Measurements from ENCODE around the gene THAP10.

THAP10 gene

DNA sequence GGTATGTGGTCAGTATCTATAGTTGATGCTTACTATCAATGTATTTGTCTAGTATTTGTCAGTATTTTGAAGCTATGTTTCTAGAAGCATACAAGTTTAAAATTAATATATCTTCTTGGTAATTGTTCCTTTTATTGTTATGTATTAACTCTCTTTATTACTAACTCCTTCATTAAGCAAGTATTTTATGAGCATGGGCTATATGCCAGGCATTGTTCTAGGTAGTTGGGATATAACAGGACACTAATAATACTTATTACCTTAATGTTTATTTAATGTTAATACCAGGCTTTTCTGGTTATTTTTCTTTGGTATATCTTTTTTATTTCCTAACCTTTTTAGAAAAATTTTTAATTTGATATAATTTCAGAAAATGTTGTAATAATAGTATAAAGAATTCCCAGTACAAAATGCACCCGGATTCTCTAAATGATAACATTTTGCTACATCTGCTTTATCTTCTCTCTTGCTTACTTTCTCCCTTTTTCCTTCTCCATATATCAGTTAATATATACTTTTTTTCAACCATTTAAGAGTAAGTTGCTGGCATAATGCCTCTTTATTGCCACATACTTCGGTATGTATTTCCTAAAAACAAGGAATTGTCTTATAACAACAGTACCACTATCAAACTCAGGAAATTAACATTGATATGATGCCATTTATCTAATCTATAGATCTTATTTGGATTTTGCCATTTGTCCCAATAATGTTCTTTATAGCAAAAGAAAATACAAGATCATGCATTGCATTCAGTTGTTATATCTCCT lies 31.3 kb upstream of the THAP10 start:
- no peak overlapping the region for H3K27ac ChIP-seq
- H3K4me3 ChIP-seq, result no peak overlapping the region
- DNase-seq (ENCODE audit: low spot score), result no peak
- TF ChIP-seq, protein P1, sequence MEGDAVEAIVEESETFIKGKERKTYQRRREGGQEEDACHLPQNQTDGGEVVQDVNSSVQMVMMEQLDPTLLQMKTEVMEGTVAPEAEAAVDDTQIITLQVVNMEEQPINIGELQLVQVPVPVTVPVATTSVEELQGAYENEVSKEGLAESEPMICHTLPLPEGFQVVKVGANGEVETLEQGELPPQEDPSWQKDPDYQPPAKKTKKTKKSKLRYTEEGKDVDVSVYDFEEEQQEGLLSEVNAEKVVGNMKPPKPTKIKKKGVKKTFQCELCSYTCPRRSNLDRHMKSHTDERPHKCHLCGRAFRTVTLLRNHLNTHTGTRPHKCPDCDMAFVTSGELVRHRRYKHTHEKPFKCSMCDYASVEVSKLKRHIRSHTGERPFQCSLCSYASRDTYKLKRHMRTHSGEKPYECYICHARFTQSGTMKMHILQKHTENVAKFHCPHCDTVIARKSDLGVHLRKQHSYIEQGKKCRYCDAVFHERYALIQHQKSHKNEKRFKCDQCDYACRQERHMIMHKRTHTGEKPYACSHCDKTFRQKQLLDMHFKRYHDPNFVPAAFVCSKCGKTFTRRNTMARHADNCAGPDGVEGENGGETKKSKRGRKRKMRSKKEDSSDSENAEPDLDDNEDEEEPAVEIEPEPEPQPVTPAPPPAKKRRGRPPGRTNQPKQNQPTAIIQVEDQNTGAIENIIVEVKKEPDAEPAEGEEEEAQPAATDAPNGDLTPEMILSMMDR (IDR thresholded peaks at IDR 0.05), result no peak

DNA sequence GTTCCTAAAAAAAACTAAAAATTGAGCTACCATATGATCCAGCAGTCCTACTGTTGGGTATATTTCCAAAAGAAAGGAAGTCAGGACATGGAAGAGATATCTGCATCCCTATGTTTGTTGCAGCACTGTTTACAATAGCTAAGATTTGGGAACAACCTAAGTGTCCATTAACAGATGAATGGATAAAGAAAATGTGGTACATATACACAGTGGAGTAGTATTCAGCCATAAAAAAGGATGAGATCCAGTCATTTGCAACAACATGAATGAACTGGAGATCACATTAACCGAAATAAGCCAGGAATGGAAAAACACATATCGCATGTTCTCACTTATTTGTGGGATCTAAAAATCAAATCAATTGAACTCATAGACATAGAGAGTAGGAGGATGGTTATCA lies 29.9 kb upstream of the THAP10 start:
- Histone ChIP-seq H3K4me3 (no peak overlapping the region), H3K27ac (no peak overlapping the region)
- TF ChIP-seq, protein P1 (IDR thresholded peaks at IDR 0.05), result no peak
- DNase-seq (ENCODE audit: low spot score), result no peak

DNA sequence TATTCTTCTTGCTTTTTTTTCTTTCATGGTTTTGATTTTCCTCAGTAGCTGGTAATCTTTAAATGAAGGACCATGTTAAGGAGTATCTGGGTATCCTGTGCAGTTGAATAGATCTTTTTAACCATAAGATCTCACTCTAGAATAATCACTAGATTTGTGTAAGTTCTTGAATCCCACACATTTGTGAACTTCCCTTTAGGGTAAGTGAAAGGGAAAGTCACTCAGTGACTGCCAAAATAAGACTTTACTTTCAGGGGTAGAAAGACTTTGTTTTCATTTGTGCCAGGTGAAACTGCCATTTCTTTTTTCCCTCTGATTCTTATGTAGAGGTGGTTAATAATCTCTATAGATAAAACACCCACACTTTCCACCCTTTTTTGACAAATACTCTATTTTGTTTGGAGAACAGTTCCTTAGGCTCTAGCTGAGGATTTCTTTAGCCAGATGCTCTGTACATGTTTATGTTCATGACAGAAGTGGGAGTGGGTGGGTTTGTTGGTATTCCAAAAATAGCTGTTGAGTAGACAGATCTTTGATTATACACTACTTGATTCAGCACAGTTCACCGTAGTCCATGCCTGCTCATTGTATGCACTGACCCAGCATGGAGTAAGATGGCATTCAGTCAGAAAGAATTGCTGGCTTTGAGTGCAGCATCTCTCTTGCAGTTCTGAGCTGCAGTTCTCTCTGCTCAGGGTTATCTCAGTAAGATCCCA lies 28.9 kb upstream of the THAP10 start:
- TF ChIP-seq, protein P1 (IDR thresholded peaks at IDR 0.05), result no peak
- H3K4me3 ChIP-seq, result no peak overlapping the region
- no peak for DNase-seq (ENCODE audit: low spot score)
- H3K27ac ChIP-seq, result no peak overlapping the region

DNA sequence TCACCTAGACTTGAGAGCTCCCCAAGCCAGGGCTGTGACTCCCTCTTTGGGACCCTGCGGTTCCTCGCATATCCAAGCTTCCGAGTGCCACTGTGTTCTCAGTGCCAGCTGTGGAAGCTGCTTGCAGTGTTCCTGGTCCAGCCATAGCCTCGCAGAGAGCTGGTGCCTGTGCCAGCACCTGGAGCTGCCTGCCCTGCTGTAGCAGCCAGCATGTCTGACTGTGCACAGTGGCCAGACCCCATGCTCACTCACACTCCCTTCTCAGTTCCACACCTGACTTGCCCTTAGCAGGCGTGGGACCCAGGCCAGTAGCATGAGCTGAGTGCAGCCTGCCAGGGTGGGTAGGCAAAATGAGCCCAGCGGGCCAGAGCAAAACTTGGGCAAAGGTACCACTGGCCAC lies 25.7 kb upstream of the THAP10 start:
- TF ChIP-seq, protein P1 (IDR thresholded peaks at IDR 0.05), result no peak

DNA sequence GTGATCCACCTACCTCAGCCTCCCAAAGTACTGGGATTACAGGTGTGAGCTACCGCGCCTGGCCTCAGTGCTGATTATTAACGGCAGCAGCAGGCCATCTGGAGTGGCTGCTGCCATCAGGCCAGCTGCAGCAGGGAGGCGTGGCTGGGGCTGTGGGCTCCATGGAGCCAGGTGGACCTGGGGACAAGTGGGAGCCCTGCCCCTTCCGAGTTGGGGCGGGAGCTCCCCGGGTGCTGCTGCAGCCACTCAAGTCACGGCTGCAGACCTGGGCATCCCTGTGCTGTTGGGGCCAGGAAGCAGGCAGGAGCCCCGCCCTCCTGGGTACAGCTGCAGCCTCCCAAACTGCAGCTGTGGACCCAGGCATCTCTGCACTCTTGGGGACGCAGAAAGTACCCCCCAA lies 24.3 kb upstream of the THAP10 start:
- TF ChIP-seq, protein P1 (IDR thresholded peaks at IDR 0.05), result no peak
- H3K4me3 ChIP-seq, result no peak overlapping the region
- DNase-seq (ENCODE audit: low spot score), result no peak
- no peak overlapping the region for H3K27ac ChIP-seq

More for the DNA sequence above, 25.7 kb upstream of the THAP10 start:
- H3K4me3 ChIP-seq, result no peak overlapping the region
- no peak for DNase-seq (ENCODE audit: low spot score)
- H3K27ac ChIP-seq, result no peak overlapping the region

DNA sequence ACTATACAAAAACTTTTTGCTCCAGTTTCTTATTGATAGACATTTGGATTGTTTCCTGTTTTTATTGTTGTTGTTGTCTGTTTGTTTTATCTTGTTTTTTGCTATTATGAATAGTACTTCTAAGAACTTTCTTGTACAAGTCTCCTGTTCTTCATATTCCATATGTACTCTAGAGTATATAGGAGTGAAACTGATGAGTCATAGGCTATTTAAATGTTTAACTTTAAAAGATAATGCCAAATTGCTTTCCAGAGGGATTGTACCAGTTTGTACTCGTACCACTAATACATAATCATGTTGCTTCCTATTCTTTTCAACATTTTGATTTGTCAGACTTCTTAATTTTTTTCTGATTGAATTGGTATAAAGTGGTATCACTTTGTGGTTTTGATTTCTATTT lies 20.0 kb upstream of the THAP10 start:
- Histone ChIP-seq H3K27ac (no peak overlapping the region), H3K4me3 (no peak overlapping the region)
- DNase-seq (ENCODE audit: low spot score), result no peak
- TF ChIP-seq, protein P1 (IDR thresholded peaks at IDR 0.05), result no peak

DNA sequence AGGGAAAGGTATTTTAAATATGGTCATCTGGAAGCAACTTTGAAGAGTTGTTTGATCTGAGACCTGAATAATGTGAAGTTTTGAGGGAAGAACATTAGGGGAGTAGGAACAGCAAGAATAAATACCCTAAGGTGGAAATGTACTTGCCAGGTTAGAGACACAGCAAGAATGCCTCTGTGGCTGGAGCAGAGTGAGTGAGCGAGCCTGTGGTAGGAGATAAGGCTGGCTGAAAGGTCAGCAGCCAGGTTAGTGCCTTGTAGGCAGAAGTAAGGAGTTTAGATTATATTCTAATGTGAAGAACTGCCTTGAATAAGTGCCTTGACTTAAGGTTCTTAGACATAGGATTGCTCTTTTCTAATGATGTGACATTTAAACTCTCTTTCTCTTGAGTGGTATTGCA lies 18.7 kb upstream of the THAP10 start:
- TF ChIP-seq, protein P1 (IDR thresholded peaks at IDR 0.05), result no peak
- no peak overlapping the region for H3K4me3 ChIP-seq
- no peak overlapping the region for H3K27ac ChIP-seq
- DNase-seq (ENCODE audit: low spot score), result no peak
